GM10847 (cell line): Measurements from ENCODE around the gene C1orf94.

ENCODE experiments used
- POLR2A ChIP-seq: IDR thresholded peaks from 2 replicates; pipeline ENCODE4 v1.6.1; 2011; ENCODE audit not compliant: insufficient read length; ENCODE audit errors: extremely low read depth

The C1orf94 gene

GRCh38 chr1:34267326-34267725, 90.6 kb downstream of the C1orf94 start:
- no peak for TF ChIP-seq POLR2A

GRCh38 chr1:34268311-34268954, 91.7 kb downstream of the C1orf94 start:
- no peak for TF ChIP-seq POLR2A
